A549 treated with CpdA at 1 μM for 4 hours (cell line): ENCODE data around the gene HEXD. TPM values are rescaled to one million over a fixed set of nuclear protein-coding genes. Genes with fewer than 3 reads are reported as not detected.

Experiments
- total RNA-seq: library from RNA; stranded (reverse); fragments of 200-300 nt; extraction: Qiagen RNA extraction; gene quantifications from 5 replicates; pipeline ENCODE4 v1.2.3, GENCODE V29; 2022; ENCODE audit warnings: low read depth

The HEXD gene
- total RNA-seq = 9.5 to 14.5 TPM (median 12.8 TPM) in 5 replicates

GRCh38 chr17:82418001-82418986, at the start of gene HEXD, which contains the start of gene OGFOD3:
Gene HEXD (plus strand): TSS chr17:82418347. CDS start chr17:82419800, 1,453 bp downstream.
Gene OGFOD3 (minus strand): TSS chr17:82418586. CDS start chr17:82418485, 101 bp downstream.

GRCh38 chr17:82371333-82372248, 46.6 kb upstream of the HEXD start, which contains the start of gene UTS2R:
Gene UTS2R (plus strand): TSS chr17:82371765. CDS start chr17:82374325, 2,560 bp downstream.

GRCh38 chr17:82450357-82451106, 32.4 kb downstream of the HEXD start, which contains the start of gene CYBC1:
Gene CYBC1 (minus strand): TSS chr17:82450752. CDS start chr17:82449254, 1,498 bp downstream.

GRCh38 chr17:82458179-82458884, 40.2 kb downstream of the HEXD start, which contains the start of gene NARF:
Gene NARF (plus strand): TSS chr17:82458741. CDS start chr17:82458804, 63 bp downstream.

Other genes starting within 250 kb of the HEXD start
- gene CCDC57, start 205.5 kb upstream of the HEXD start, total RNA-seq = 20.7 to 26.9 TPM (median 23.5 TPM) in 5 replicates
- gene SLC16A3, start 189.3 kb upstream of the HEXD start, total RNA-seq = 88.1 to 110 TPM (median 107 TPM) in 5 replicates
- 146 to 164 TPM (median 156 TPM) in 5 replicates for gene CSNK1D, start 144.6 kb upstream of the HEXD start, total RNA-seq
- gene CD7, start 100.7 kb upstream of the HEXD start, total RNA-seq = 0.09 to 0.33 TPM (median 0.20 TPM) in 3 of 5 replicates, not detected in the others
- 0.99 to 1.9 TPM (median 1.3 TPM) in 5 replicates for gene SECTM1, start 84.6 kb upstream of the HEXD start, total RNA-seq
- 0.22 to 0.59 TPM (median 0.33 TPM) in 5 replicates for gene TEX19, start 59.1 kb upstream of the HEXD start, total RNA-seq
- not detected in 5 replicates for gene UTS2R, start 46.6 kb upstream of the HEXD start, total RNA-seq
- 17.4 to 25.1 TPM (median 23.2 TPM) in 5 replicates for gene OGFOD3, start 239 bp downstream of the HEXD start, total RNA-seq
- 51.8 to 65.9 TPM (median 57.5 TPM) in 5 replicates for gene CYBC1, start 32.4 kb downstream of the HEXD start, total RNA-seq
- 52.1 to 63.7 TPM (median 54.5 TPM) in 5 replicates for gene NARF, start 40.4 kb downstream of the HEXD start, total RNA-seq
- gene FOXK2, start 101.4 kb downstream of the HEXD start, total RNA-seq = 43.3 to 56.8 TPM (median 53.5 TPM) in 5 replicates
- gene WDR45B, start 230.1 kb downstream of the HEXD start, total RNA-seq = 94.6 to 101 TPM (median 95.7 TPM) in 5 replicates